Gastrocnemius medialis (tissue), 4 donors: ENCODE measurements around the gene UFD1. TPM values are rescaled to one million over a fixed set of nuclear protein-coding genes. Genes with fewer than 3 reads are reported as not detected.

Experiments used
- ATAC-seq, 2 donors: fragments of 150-250 bp; one replicate each; pipeline ENCODE4 v1.9.1; 2016
- DNase-seq, 2 donors: peaks; one replicate each; pipeline ENCODE4 v3.0.0-alpha.2; 2019
- H3K27ac ChIP-seq, 4 donors: fragments of 200-600 bp; sonication (generic); 1 replicate in 1 of 4; 2 replicates in 3 of 4; pipeline ENCODE4 v1.5.1; 2016 to 2018; ENCODE audit warnings: mild to moderate bottlenecking in 2 of 4, moderate library complexity in 1 of 4
- H3K27me3 ChIP-seq, 3 donors: fragments of 200-600 bp; sonication (generic) in 2 of 3; 1 replicate in 1 of 3; 2 replicates in 2 of 3; pipeline versions ENCODE4 v1.5.1 to v1.6.0; 2016 to 2019; ENCODE audit warnings: mild to moderate bottlenecking in 1 of 3, moderate library complexity in 1 of 3
- H3K36me3 ChIP-seq, 2 donors: fragments of 200-600 bp; sonication (generic) in 1 of 2; one replicate each; pipeline ENCODE4 v1.5.1; 2017 to 2018
- H3K4me1 ChIP-seq, 2 donors: fragments of 200-600 bp; sonication (generic) in 1 of 2; one replicate each; pipeline ENCODE4 v1.5.1; 2016 to 2017; ENCODE audit warnings: mild to moderate bottlenecking in 2 of 2
- H3K4me3 ChIP-seq, 4 donors: fragments of 200-600 bp; sonication (generic) in 3 of 4; 1 replicate in 1 of 4; 2 replicates in 3 of 4; pipeline ENCODE4 v1.5.1; 2016 to 2019; ENCODE audit warnings: mild to moderate bottlenecking in 2 of 4
- H3K9me3 ChIP-seq, 3 donors: fragments of 200-600 bp; sonication (generic) in 2 of 3; 1 replicate in 1 of 3; 2 replicates in 2 of 3; pipeline ENCODE4 v1.5.1; 2016 to 2019
- CTCF ChIP-seq, 5 experiments: fragments of 450-650 bp in 3 of 5; fragments of 200-600 bp in 2 of 5; sonication (generic) in 2 of 5; IDR thresholded peaks in 4 of 5; conservative IDR thresholded peaks in 1 of 5; 1 replicate in 4 of 5; 2 replicates in 1 of 5; pipeline ENCODE4 v1.5.1; 2016 to 2019; ENCODE audit warnings: antibody characterized with exemption in 5 of 5, mild to moderate bottlenecking in 3 of 5, moderate library complexity in 3 of 5
- POLR2A ChIP-seq, 2 donors: fragments of 450-650 bp; IDR thresholded peaks; one replicate each; pipeline ENCODE4 v1.6.1; 2017; ENCODE audit warnings: antibody characterized with exemption in 2 of 2, mild to moderate bottlenecking in 2 of 2, moderate library complexity in 2 of 2
- in situ Hi-C, 4 donors: fragments of 200-750 bp; cut with MboI; loops; one replicate each; pipeline versions ENCODE4 v1.15.0 to v1.8.0; 2017; ENCODE audit warnings: low sequenced_read_pairs in 4 of 4
- intact Hi-C: fragments of 100-400 bp; cut with DNase I; formaldehyde crosslinking; loops from one replicate; pipeline ENCODE4 v1.15.1; 2023; ENCODE audit warnings: low total_unique reads
- total RNA-seq, 4 donors: library from RNA; depleted of rRNA; stranded (reverse); fragments of >200 nt; gene quantifications; one replicate each; pipeline versions ENCODE4 v1.1.0 to v1.2.3, GENCODE V29; 2016

Gene UFD1
- total RNA-seq, 4 donors from 2014 or later: 106 to 199 (median 165) TPM

- H3K4me1 ChIP-seq: peaks cover 0 to 7% of the 10 kb centered on the region in 2 donors
- peaks cover 0 to 65% of the 10 kb centered on the region in 2 donors for H3K36me3 ChIP-seq
- ATAC-seq: no peak
- no peak overlapping the region for H3K27ac ChIP-seq
- H3K4me3 ChIP-seq: no peak overlapping the region
- H3K9me3 ChIP-seq: no peaks in the 10 kb centered on the region
- no peaks in the 10 kb centered on the region for H3K27me3 ChIP-seq
- DNase-seq: no peak
- intact Hi-C loops (no loop called here), in situ Hi-C loops (no loop called here)
- no peak for TF ChIP-seq POLR2A (IDR thresholded peaks at IDR 0.05)
- TF ChIP-seq CTCF (IDR thresholded peaks at IDR 0.05 in 4 of 5, conservative IDR thresholded peaks at IDR 0.05 in 1 of 5): no peak
Measured at GRCh38 chr22:19405652-19406051, 73.3 kb downstream of the UFD1 start.

- Histone ChIP-seq H3K27ac (no peak overlapping the region), H3K36me3 (peaks cover 0 to 60% of the 10 kb centered on the region in 2 donors), H3K4me3 (no peak overlapping the region), H3K9me3 (no peaks in the 10 kb centered on the region), H3K4me1 (peaks cover 0 to 1% of the 10 kb centered on the region in 2 donors), H3K27me3 (no peaks in the 10 kb centered on the region)
- TF ChIP-seq CTCF (IDR thresholded peaks at IDR 0.05 in 4 of 5, conservative IDR thresholded peaks at IDR 0.05 in 1 of 5) (no peak), POLR2A (IDR thresholded peaks at IDR 0.05) (no peak)
- in situ Hi-C loops: no loop called here
- ATAC-seq: no peak
- DNase-seq: no peak
- intact Hi-C loops: no loop called here
Measured at GRCh38 chr22:19405133-19405532, 73.9 kb downstream of the UFD1 start.

GRCh38 chr22:19404676-19405075, 74.3 kb downstream of the UFD1 start:
- Histone ChIP-seq H3K4me3 (no peak overlapping the region), H3K36me3 (peaks cover 0 to 55% of the 10 kb centered on the region in 2 donors), H3K4me1 (no peaks in the 10 kb centered on the region), H3K9me3 (no peaks in the 10 kb centered on the region), H3K27ac (no peak overlapping the region), H3K27me3 (no peaks in the 10 kb centered on the region)
- ATAC-seq (no peak), DNase-seq (no peak)
- intact Hi-C loops (no loop called here), in situ Hi-C loops (no loop called here)
- TF ChIP-seq POLR2A (IDR thresholded peaks at IDR 0.05) (no peak), CTCF (IDR thresholded peaks at IDR 0.05 in 4 of 5, conservative IDR thresholded peaks at IDR 0.05 in 1 of 5) (no peak)

- Histone ChIP-seq H3K27me3 (no peaks in the 10 kb centered on the region), H3K9me3 (no peaks in the 10 kb centered on the region), H3K4me1 (no peaks in the 10 kb centered on the region), H3K36me3 (peaks cover 0 to 41% of the 10 kb centered on the region in 2 donors), H3K4me3 (no peak overlapping the region), H3K27ac (peak overlapping the region in 3 of 4 donors; percentile 0 to 47 (median 42))
- intact Hi-C loops: no loop called here
- in situ Hi-C loops: no loop called here
- TF ChIP-seq CTCF (IDR thresholded peaks at IDR 0.05 in 4 of 5, conservative IDR thresholded peaks at IDR 0.05 in 1 of 5): no peak
- no peak for TF ChIP-seq POLR2A (IDR thresholded peaks at IDR 0.05)
- DNase-seq: no peak
- peak; percentile 24 to 42 for ATAC-seq
Measured at GRCh38 chr22:19402642-19403191, 76.3 kb downstream of the UFD1 start.

- H3K27me3 ChIP-seq: no peaks in the 10 kb centered on the region
- H3K4me1 ChIP-seq: no peaks in the 10 kb centered on the region
- no peak overlapping the region for H3K4me3 ChIP-seq
- in situ Hi-C loops (no loop called here), intact Hi-C loops (no loop called here)
- TF ChIP-seq CTCF (IDR thresholded peaks at IDR 0.05 in 4 of 5, conservative IDR thresholded peaks at IDR 0.05 in 1 of 5) (no peak), POLR2A (IDR thresholded peaks at IDR 0.05) (no peak)
- ATAC-seq (no peak), DNase-seq (no peak)
- no peaks in the 10 kb centered on the region for H3K9me3 ChIP-seq
- peaks cover 0 to 40% of the 10 kb centered on the region in 2 donors for H3K36me3 ChIP-seq
- no peak overlapping the region for H3K27ac ChIP-seq
Measured at GRCh38 chr22:19401483-19401882, 77.5 kb downstream of the UFD1 start.
